ENCODE data around the gene MYH7B. TPM values are rescaled to one million over a fixed set of nuclear protein-coding genes. Genes with fewer than 3 reads are reported as not detected.

Gene MYH7B
- 0.07 TPM in 1 of 2 replicates, not detected in the other for total RNA-seq
- polyA plus RNA-seq, result 0.03 and 0.10 TPM in 2 replicates
- 0.03 TPM in 2 replicates for polyA plus RNA-seq (2011; cell fraction: cytosol; rRNA removed)
- polyA plus RNA-seq (2011; cell fraction: nucleus; rRNA removed), result 0.07 and 0.43 TPM in 2 replicates
- 0.03 and 0.25 TPM in 2 replicates for polyA plus RNA-seq (2012)
- not detected in 2 replicates for polyA minus RNA-seq
- not detected for polyA minus RNA-seq (2011; cell fraction: cytosol; rRNA and poly(A)+ RNA removed)
- 0.05 TPM in 1 of 2 replicates, not detected in the other for polyA minus RNA-seq (2011; cell fraction: nucleus; rRNA and poly(A)+ RNA removed)
- Bru-seq, nascent RNA, result percentile 11 among the genes with signal in this experiment
- BruChase-seq, experiment 1, labeled RNA remaining after a 6-hour chase, result percentile 13 among the genes with signal in this experiment
- percentile 16 among the genes with signal in this experiment for BruChase-seq, experiment 2, labeled RNA remaining after a 2-hour chase
- long read RNA-seq, result 0 reads

GRCh38 chr20:34955231-34956040, at the start of gene MYH7B, which contains the start of gene GSS:
MYH7B (plus strand) TSS chr20:34955868; CDS start chr20:34978006, 22,138 bp downstream.
GSS (minus strand) TSS chr20:34955806; CDS start chr20:34951852, 3,954 bp downstream.
- H2AFZ ChIP-seq (ENCODE audit: low read depth, low read length), result peak within 1 kb of the TSS; percentile 86
- peak within 1 kb of the TSS; percentile 65 for H3K27ac ChIP-seq (ENCODE audit: insufficient read depth, low read depth, low read length)
- peak; percentile 95 for FAIRE-seq
- H3K4me3 ChIP-seq (replicated peaks in 1 of 3; ENCODE audit: insufficient read depth in 1 of 3, low read depth in 1 of 3, low read length in 3 of 3), result peak within 1 kb of the TSS; percentile 58 to 84 (median 70)
- H3K27me3 ChIP-seq (ENCODE audit: control insufficient read depth in 2 of 2, insufficient read depth in 2 of 2, low read length in 2 of 2), result no peaks in the 10 kb centered on the region
- no peaks in the 10 kb centered on the region for H4K20me1 ChIP-seq (replicated peaks; ENCODE audit: control insufficient read depth, extremely low read depth, insufficient read depth, low read length)
- H3K9me3 ChIP-seq (replicated peaks; ENCODE audit: control insufficient read depth, insufficient read depth, low read length), result no peaks in the 10 kb centered on the region
- peaks cover 17% of the 10 kb centered on the region for H3K4me1 ChIP-seq (ENCODE audit: control insufficient read depth, extremely low read depth, insufficient read depth, low read length)
- H3K9ac ChIP-seq (replicated peaks; ENCODE audit: extremely low read depth, insufficient read depth, low read length), result peak within 1 kb of the TSS; percentile 86
- peak within 1 kb of the TSS; percentile 94 for H3K4me2 ChIP-seq (ENCODE audit: insufficient read depth, low read length)
- DNase-seq (ENCODE audit: low read depth, low spot score), result peak; percentile 99
- TSS peak; percentile 96 for BruUV-seq (replicated peaks)
- TF ChIP-seq GATA2 (IDR thresholded peaks at IDR 0.05; ENCODE audit: insufficient read depth, insufficient read length, low read depth, low read length) (no peak), POLR2AphosphoS5 (IDR thresholded peaks at IDR 0.05; ENCODE audit: insufficient read depth, low read depth, low read length) (peak; percentile 62), MYC (IDR thresholded peaks at IDR 0.05; ENCODE audit: low read depth, low read length) (no peak), POLR2A (IDR thresholded peaks at IDR 0.05; ENCODE audit: low read depth, low read length) (peak; percentile 56), EZH2 (IDR thresholded peaks at IDR 0.05; ENCODE audit: borderline replicate concordance, low read depth, low read length, severe bottlenecking) (no peak), FOS (IDR thresholded peaks at IDR 0.05; ENCODE audit: borderline replicate concordance, insufficient read depth, low read length) (no peak), JUN (IDR thresholded peaks at IDR 0.05; ENCODE audit: borderline replicate concordance, insufficient read depth, insufficient read length, low read depth) (no peak), MAX (IDR thresholded peaks at IDR 0.05; ENCODE audit: insufficient read depth, insufficient read length) (no peak), CTCF (IDR thresholded peaks at IDR 0.05; ENCODE audit: extremely low read depth in 1 of 2, insufficient read depth in 1 of 2, low read depth in 1 of 2, low read length in 2 of 2) (peak; percentile 34 to 52)
- H3K9me1 ChIP-seq (replicated peaks; ENCODE audit: control insufficient read depth, extremely low read depth, insufficient read depth, low read length), result no peaks in the 10 kb centered on the region
- CTCF ChIA-PET, result interaction anchor here (0.6 to 5.8 kb wide), 20 partner anchors 12 to 759 kb away, joined by 3 to 182 read pairs (median 5); partner anchors contain the start of genes ACSS2 and GGT7
- POLR2A ChIA-PET, result interaction anchor here (0.7 to 1.5 kb wide), 5 partner anchors 15 to 81 kb away, joined by 3 to 15 read pairs (median 7); partner anchors contain the start of gene ACSS2
- intact Hi-C loops (cut with micrococcal nuclease), result loop anchor here (1.0 to 5.0 kb wide), 4 partner anchors 48 to 137 kb away; partner anchors contain the start of genes ACSS2 and TRPC4AP
- H3K79me2 ChIP-seq (ENCODE audit: control insufficient read depth, insufficient read depth, low read length), result peaks cover 6% of the 10 kb centered on the region
- no peaks in the 10 kb centered on the region for H3K36me3 ChIP-seq (ENCODE audit: control insufficient read depth in 2 of 2, extremely low read depth in 1 of 2, insufficient read depth in 2 of 2, low read length in 2 of 2)
- dilution Hi-C loops (cut with MboI; ENCODE audit: extremely low pct_ligation_motif_present, low sequenced_read_pairs), result no loop called here
